Measurements from ENCODE around the gene NKAPD1. TPM values are rescaled to one million over a fixed set of nuclear protein-coding genes. Genes with fewer than 3 reads are reported as not detected.

Gene NKAPD1, protein sequence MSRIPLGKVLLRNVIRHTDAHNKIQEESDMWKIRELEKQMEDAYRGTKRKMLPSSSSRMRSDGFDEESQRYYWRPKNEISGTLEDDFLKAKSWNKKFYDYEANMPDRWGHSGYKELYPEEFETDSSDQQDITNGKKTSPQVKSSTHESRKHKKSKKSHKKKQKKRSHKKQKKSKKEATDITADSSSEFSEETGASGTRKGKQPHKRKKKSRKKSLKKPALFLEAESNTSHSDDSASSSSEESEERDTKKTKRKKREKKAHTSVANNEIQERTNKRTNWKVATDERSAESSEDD
- 29.1 TPM for total RNA-seq (2013)
- polyA plus RNA-seq (1 to 10 TPM; 5.3 to 9.4 (median 7.7) TPM), polyA minus RNA-seq (3.3 and 4.7 TPM in 2 replicates), total RNA-seq (14.2 to 33.0 (median 21.7) reads per million in 11 experiments)

GRCh38 chr11:112073941-112074811, at the start of gene NKAPD1, which contains the start of gene PIH1D2:
Gene NKAPD1 (plus strand): TSS chr11:112074299. CDS start chr11:112075575, 1,276 bp downstream.
Gene PIH1D2 (minus strand): TSS chr11:112074017. CDS start chr11:112073174, 843 bp downstream.
- Histone ChIP-seq H2AFZ (ENCODE audit: insufficient read depth, low read depth, low read length, poor library complexity, severe bottlenecking) (peak within 1 kb of the TSS; percentile 98), H3K27ac (ENCODE audit: low read depth in 1 of 2, low read length in 2 of 2) (peak within 1 kb of the TSS; percentile 78 to 91), H3K4me1 (ENCODE audit: control insufficient read depth in 1 of 2, insufficient read depth in 2 of 2, low read length in 2 of 2) (peaks cover 12 to 20% of the 10 kb centered on the region in 2 donors), H3K36me3 (replicated peaks in 1 of 2; ENCODE audit: control insufficient read depth in 1 of 2, insufficient read depth in 2 of 2, low read length in 2 of 2) (peaks cover 24 to 37% of the 10 kb centered on the region in 2 donors), H3K4me3 (replicated peaks in 1 of 3; ENCODE audit: low read depth in 2 of 3, low read length in 3 of 3) (peak within 1 kb of the TSS; percentile 59 to 96 (median 73)), H3K9ac (ENCODE audit: insufficient read depth, low read length, poor library complexity, severe bottlenecking) (peak within 1 kb of the TSS; percentile 75), H3K79me2 (ENCODE audit: insufficient read depth, low read length) (peaks cover 34% of the 10 kb centered on the region), H3K9me3 (replicated peaks in 1 of 2; ENCODE audit: control insufficient read depth in 1 of 2, insufficient read depth in 1 of 2, low read length in 2 of 2) (no peaks in the 10 kb centered on the region), H3K27me3 (ENCODE audit: control insufficient read depth in 2 of 2, insufficient read depth in 2 of 2, low read length in 2 of 2) (no peaks in the 10 kb centered on the region), H4K20me1 (ENCODE audit: insufficient read depth, low read length) (no peaks in the 10 kb centered on the region), H3K4me2 (replicated peaks; ENCODE audit: extremely low read depth, low read length, poor library complexity, severe bottlenecking) (peak within 1 kb of the TSS; percentile 98)
- Mint-ChIP-seq H3K4me1 (peaks cover 21% of the 10 kb centered on the region), H3K4me3 (peak within 1 kb of the TSS; percentile 92 to 98), H3K27me3 (ENCODE audit: low read depth in 3 of 3) (no peaks in the 10 kb centered on the region), H3K36me3 (peaks cover 28 to 32% of the 10 kb centered on the region in 2 donors), H3K27ac (peak within 1 kb of the TSS; percentile 94 to 100 (median 99)), H3K9me3 (no peaks in the 10 kb centered on the region)
- TF ChIP-seq CTCF (IDR thresholded peaks at IDR 0.05): no peak
- under 1% methylated on average over 26 of the region's 43 CpGs for WGBS (ENCODE audit: insufficient coverage)
- DNase-seq: peak; percentile 84 to 87 (median 85)
- intact Hi-C loops (cut with micrococcal nuclease): loop anchor here (2.0 to 10.0 kb wide), 2 partner anchors 13 to 199 kb away; partner anchors contain the start of genes ALG9 (in 2 of the 2), CFAP68 (in 2 of the 2), FDXACB1 (in 2 of the 2) and SDHD (in 1 of the 2)

All from CD14-positive monocyte (primary cell).